ENCODE measurements around the gene ADGRA1.

ADGRA1 gene

GRCh38 chr10:133114251-133114650 lies 26.5 kb downstream of the ADGRA1 start:
- no peak for DNase-seq
- no peak overlapping the region for H3K27ac ChIP-seq (ENCODE audit: low read length)
- H3K4me2 ChIP-seq (ENCODE audit: insufficient read depth, low read length) = no peak overlapping the region
- H2AFZ ChIP-seq (ENCODE audit: low read depth, low read length) = no peak overlapping the region
- H3K79me2 ChIP-seq (ENCODE audit: insufficient read depth, low read length) = no peaks in the 10 kb centered on the region
- H3K27me3 ChIP-seq (ENCODE audit: insufficient read depth, low read length, poor library complexity) = no peaks in the 10 kb centered on the region
- peaks cover 11% of the 10 kb centered on the region for H3K9me3 ChIP-seq (ENCODE audit: insufficient read depth, low read length, severe bottlenecking)
- no peaks in the 10 kb centered on the region for H4K20me1 ChIP-seq (ENCODE audit: insufficient read depth, low read length)
- H3K9ac ChIP-seq (ENCODE audit: low read depth, low read length) = no peak overlapping the region
- no peak overlapping the region for H3K4me3 ChIP-seq (ENCODE audit: low read depth in 1 of 2, low read length in 2 of 2)
- ATAC-seq (ENCODE audit: insufficient read depth, low read depth) = no peak
- TF ChIP-seq EZH2 (IDR thresholded peaks at IDR 0.05; ENCODE audit: borderline replicate concordance, low read depth, low read length, severe bottlenecking) (no peak), CTCF (IDR thresholded peaks at IDR 0.05; ENCODE audit: borderline replicate concordance, extremely low read depth, low read length, poor library complexity, severe bottlenecking) (no peak)
- H3K4me1 ChIP-seq (ENCODE audit: insufficient read depth, low read length) = no peaks in the 10 kb centered on the region
- no peaks in the 10 kb centered on the region for H3K36me3 ChIP-seq (ENCODE audit: insufficient read depth, low read length)

- Histone ChIP-seq H3K4me3 (ENCODE audit: low read depth in 1 of 2, low read length in 2 of 2) (no peak overlapping the region), H3K4me1 (ENCODE audit: insufficient read depth, low read length) (no peaks in the 10 kb centered on the region), H3K27me3 (ENCODE audit: insufficient read depth, low read length, poor library complexity) (no peaks in the 10 kb centered on the region), H2AFZ (ENCODE audit: low read depth, low read length) (no peak overlapping the region), H3K9me3 (ENCODE audit: insufficient read depth, low read length, severe bottlenecking) (peaks cover 11% of the 10 kb centered on the region), H3K79me2 (ENCODE audit: insufficient read depth, low read length) (no peaks in the 10 kb centered on the region), H3K4me2 (ENCODE audit: insufficient read depth, low read length) (no peak overlapping the region), H3K36me3 (ENCODE audit: insufficient read depth, low read length) (no peaks in the 10 kb centered on the region), H3K27ac (ENCODE audit: low read length) (no peak overlapping the region), H3K9ac (ENCODE audit: low read depth, low read length) (no peak overlapping the region), H4K20me1 (ENCODE audit: insufficient read depth, low read length) (no peaks in the 10 kb centered on the region)
- TF ChIP-seq EZH2 (IDR thresholded peaks at IDR 0.05; ENCODE audit: borderline replicate concordance, low read depth, low read length, severe bottlenecking) = no peak
- no peak for ATAC-seq (ENCODE audit: insufficient read depth, low read depth)
- no peak for DNase-seq
Observed at GRCh38 chr10:133114726-133115452, 27.2 kb downstream of the ADGRA1 start.

- Histone ChIP-seq H2AFZ (ENCODE audit: low read depth, low read length) (no peak overlapping the region), H3K36me3 (ENCODE audit: insufficient read depth, low read length) (no peaks in the 10 kb centered on the region), H4K20me1 (ENCODE audit: insufficient read depth, low read length) (no peaks in the 10 kb centered on the region), H3K79me2 (ENCODE audit: insufficient read depth, low read length) (no peaks in the 10 kb centered on the region), H3K9ac (ENCODE audit: low read depth, low read length) (no peak overlapping the region), H3K27me3 (ENCODE audit: insufficient read depth, low read length, poor library complexity) (no peaks in the 10 kb centered on the region), H3K4me3 (ENCODE audit: low read depth in 1 of 2, low read length in 2 of 2) (no peak overlapping the region), H3K4me1 (ENCODE audit: insufficient read depth, low read length) (no peaks in the 10 kb centered on the region), H3K9me3 (ENCODE audit: insufficient read depth, low read length, severe bottlenecking) (peaks cover 11% of the 10 kb centered on the region), H3K27ac (ENCODE audit: low read length) (no peak overlapping the region), H3K4me2 (ENCODE audit: insufficient read depth, low read length) (no peak overlapping the region)
- no peak for TF ChIP-seq CTCF (IDR thresholded peaks at IDR 0.05; ENCODE audit: borderline replicate concordance, extremely low read depth, low read length, poor library complexity, severe bottlenecking)
- ATAC-seq (ENCODE audit: insufficient read depth, low read depth) (no peak), DNase-seq (no peak)
Observed at GRCh38 chr10:133115453-133115842, 27.7 kb downstream of the ADGRA1 start.

- Histone ChIP-seq H3K27ac (ENCODE audit: low read length) (no peak overlapping the region), H3K27me3 (ENCODE audit: insufficient read depth, low read length, poor library complexity) (no peaks in the 10 kb centered on the region), H3K79me2 (ENCODE audit: insufficient read depth, low read length) (no peaks in the 10 kb centered on the region), H3K36me3 (ENCODE audit: insufficient read depth, low read length) (no peaks in the 10 kb centered on the region), H3K9ac (ENCODE audit: low read depth, low read length) (no peak overlapping the region), H3K4me1 (ENCODE audit: insufficient read depth, low read length) (no peaks in the 10 kb centered on the region), H3K4me3 (ENCODE audit: low read depth in 1 of 2, low read length in 2 of 2) (no peak overlapping the region), H3K4me2 (ENCODE audit: insufficient read depth, low read length) (no peak overlapping the region), H3K9me3 (ENCODE audit: insufficient read depth, low read length, severe bottlenecking) (peaks cover 11% of the 10 kb centered on the region), H2AFZ (ENCODE audit: low read depth, low read length) (no peak overlapping the region), H4K20me1 (ENCODE audit: insufficient read depth, low read length) (no peaks in the 10 kb centered on the region)
- ATAC-seq (ENCODE audit: insufficient read depth, low read depth) = no peak
- no peak for TF ChIP-seq EZH2 (IDR thresholded peaks at IDR 0.05; ENCODE audit: borderline replicate concordance, low read depth, low read length, severe bottlenecking)
- no peak for TF ChIP-seq CTCF (IDR thresholded peaks at IDR 0.05; ENCODE audit: borderline replicate concordance, extremely low read depth, low read length, poor library complexity, severe bottlenecking)
- DNase-seq = no peak
Observed at GRCh38 chr10:133115976-133116375, 28.3 kb downstream of the ADGRA1 start.

Data from DND-41 (cell line).